Activated T-cell treated with anti-CD3 and anti-CD28 coated beads for 4 hours (primary cell): ENCODE results near the gene OBI1.
"Not testable (repeated sequence)": the region's sequence is repeated elsewhere in the genome, so short reads cannot be mapped to it uniquely, and the experiment has no call there.

ENCODE experiments used
- DNase-seq: peaks from one replicate; pipeline ENCODE4 v3.0.0-alpha.2; 2020

OBI1 gene

GRCh38 chr13:78658630-78659449, at the start of gene OBI1:
Gene OBI1, minus strand, starts transcription at chr13:78659155. Its CDS starts 35 bp downstream, at chr13:78659120.
- DNase-seq: peak; percentile 87

- DNase-seq: no peak
These were observed 42.4 kb upstream of the OBI1 start for GRCh38 chr13:78701383-78701782.

- no peak for DNase-seq
These were observed 41.4 kb upstream of the OBI1 start for GRCh38 chr13:78700121-78700910.

- no peak for DNase-seq
These were observed 30.1 kb upstream of the OBI1 start for GRCh38 chr13:78689011-78689410.

GRCh38 chr13:78686461-78686860, 27.5 kb upstream of the OBI1 start:
- DNase-seq: no peak

- no peak for DNase-seq
These were observed 21.8 kb upstream of the OBI1 start for GRCh38 chr13:78680576-78681350.

- DNase-seq: no peak
These were observed 21.2 kb upstream of the OBI1 start for GRCh38 chr13:78680115-78680561.

- no peak for DNase-seq
These were observed 20.4 kb upstream of the OBI1 start for GRCh38 chr13:78679329-78679728.

- DNase-seq: no peak
These were observed 16.2 kb upstream of the OBI1 start for GRCh38 chr13:78675112-78675511.

- no peak for DNase-seq
These were observed 15.7 kb upstream of the OBI1 start for GRCh38 chr13:78674638-78675037.

- DNase-seq: no peak
These were observed 3.5 kb upstream of the OBI1 start for GRCh38 chr13:78662467-78662866.

- no peak for DNase-seq
These were observed 1.5 kb upstream of the OBI1 start for GRCh38 chr13:78660495-78660857.

- DNase-seq: no peak
These were observed 958 bp upstream of the OBI1 start for GRCh38 chr13:78659732-78660494.

- no peak for DNase-seq
These were observed 435 bp upstream of the OBI1 start for GRCh38 chr13:78659450-78659730.

GRCh38 chr13:78657699-78658629, 991 bp downstream of the OBI1 start:
- no peak for DNase-seq

- no peak for DNase-seq
These were observed 3.0 kb downstream of the OBI1 start for GRCh38 chr13:78655906-78656305.

GRCh38 chr13:78655007-78655406, 3.9 kb downstream of the OBI1 start:
- no peak for DNase-seq

GRCh38 chr13:78652651-78653050, 6.3 kb downstream of the OBI1 start:
- no peak for DNase-seq

GRCh38 chr13:78650717-78651083, 8.3 kb downstream of the OBI1 start:
- no peak for DNase-seq

- no peak for DNase-seq
These were observed 8.8 kb downstream of the OBI1 start for GRCh38 chr13:78649997-78650716.

- DNase-seq: not testable (repeated sequence)
These were observed 11.8 kb downstream of the OBI1 start for GRCh38 chr13:78647109-78647678.
